Measurements from ENCODE around the gene MED31.

- no peak for TF ChIP-seq EP300 (conservative IDR thresholded peaks at IDR 0.05; ENCODE audit: poor library complexity, severe bottlenecking)
- TF ChIP-seq CTCF (IDR thresholded peaks at IDR 0.05; ENCODE audit: poor library complexity, severe bottlenecking), result no peak
- TF ChIP-seq POLR2AphosphoS5 (IDR thresholded peaks at IDR 0.05), result no peak
- no peak for TF ChIP-seq RAD21 (conservative IDR thresholded peaks at IDR 0.05)
- TF ChIP-seq REST (IDR thresholded peaks at IDR 0.05; ENCODE audit: borderline replicate concordance), result no peak
- no peak for TF ChIP-seq TAF1 (IDR thresholded peaks at IDR 0.05; ENCODE audit: low read depth)
- no peak for TF ChIP-seq SMC3 (conservative IDR thresholded peaks at IDR 0.05; ENCODE audit: poor library complexity)
- no peak for TF ChIP-seq EZH2 (IDR thresholded peaks at IDR 0.05; ENCODE audit: borderline replicate concordance, insufficient read depth, low read length, poor library complexity, severe bottlenecking)
Measured at GRCh38 chr17:6683730-6684459, 32.5 kb upstream of the MED31 start.

Data from neural cell (in vitro differentiated cells).